Liver (tissue), 9 donors: ENCODE measurements around the gene LRIG1. TPM values are rescaled to one million over a fixed set of nuclear protein-coding genes. Genes with fewer than 3 reads are reported as not detected.

ENCODE experiments used
- DNase-seq: peaks from one replicate; pipeline ENCODE4 v3.0.0-alpha.2; 2017; ENCODE audit warnings: low spot score
- H3K27ac ChIP-seq, 2 donors: one replicate each; pipeline ENCODE4 v1.7.0; 2013; ENCODE audit warnings: inconsistent platforms in 2 of 2, low read length in 2 of 2, control low read depth in 1 of 2, low read depth in 1 of 2, mild to moderate bottlenecking in 1 of 2
- H3K27me3 ChIP-seq, 4 donors: one replicate each; pipeline versions ENCODE4 v1.6.1 to v1.7.0; 2013; ENCODE audit warnings: low read length in 3 of 4, inconsistent platforms in 1 of 4, mild to moderate bottlenecking in 1 of 4, moderate library complexity in 1 of 4; ENCODE audit not compliant: control insufficient read depth in 4 of 4, insufficient read depth in 4 of 4
- H3K36me3 ChIP-seq, 4 donors: one replicate each; pipeline versions ENCODE4 v1.6.1 to v1.7.0; 2013; ENCODE audit warnings: low read length in 3 of 4, mild to moderate bottlenecking in 3 of 4, low read depth in 1 of 4, moderate library complexity in 1 of 4; ENCODE audit not compliant: control insufficient read depth in 4 of 4, insufficient read depth in 3 of 4
- H3K4me1 ChIP-seq, 4 donors: one replicate each; pipeline versions ENCODE4 v1.6.1 to v1.7.0; 2013; ENCODE audit warnings: low read length in 3 of 4, mild to moderate bottlenecking in 3 of 4, moderate library complexity in 1 of 4; ENCODE audit not compliant: control insufficient read depth in 4 of 4, insufficient read depth in 4 of 4
- H3K4me3 ChIP-seq, 3 donors: one replicate each; pipeline versions ENCODE4 v1.6.1 to v1.7.0; 2013; ENCODE audit warnings: low read length in 3 of 3, control low read depth in 1 of 3, low read depth in 1 of 3, mild to moderate bottlenecking in 1 of 3
- H3K9ac ChIP-seq, 2 donors: one replicate each; pipeline ENCODE4 v1.7.0; 2013; ENCODE audit warnings: low read length in 2 of 2, mild to moderate bottlenecking in 2 of 2, moderate library complexity in 2 of 2, control low read depth in 1 of 2, low read depth in 1 of 2
- H3K9me3 ChIP-seq, 4 donors: one replicate each; pipeline versions ENCODE4 v1.6.1 to v1.7.0; 2013; ENCODE audit warnings: low read length in 3 of 4; ENCODE audit not compliant: control insufficient read depth in 4 of 4
- CTCF ChIP-seq: fragments of 150-350 bp; IDR thresholded peaks from 2 replicates; pipeline ENCODE4 v1.5.1; 2017; ENCODE audit warnings: improper control_type of control experiment, low read depth, low read length; ENCODE audit not compliant: missing input control
- EGR1 ChIP-seq, 2 donors: IDR thresholded peaks; 2 replicates each; pipeline ENCODE4 v1.6.1; 2016 to 2018; ENCODE audit warnings: antibody characterized with exemption in 2 of 2, low read depth in 2 of 2
- FOXA1 ChIP-seq: IDR thresholded peaks from 2 replicates; pipeline ENCODE4 v1.6.1; 2016; ENCODE audit warnings: antibody characterized with exemption
- FOXA2 ChIP-seq: IDR thresholded peaks from 2 replicates; pipeline ENCODE4 v1.6.1; 2016; ENCODE audit warnings: antibody characterized with exemption
- GABPA ChIP-seq, 2 donors: IDR thresholded peaks in 1 of 2; conservative IDR thresholded peaks in 1 of 2; 2 replicates each; pipeline ENCODE4 v1.6.1; 2016; ENCODE audit warnings: antibody characterized with exemption in 2 of 2, mild to moderate bottlenecking in 1 of 2, moderate library complexity in 1 of 2
- HNF4A ChIP-seq, 2 donors: conservative IDR thresholded peaks; 2 replicates each; pipeline ENCODE4 v1.6.1; 2016; ENCODE audit warnings: antibody characterized with exemption in 2 of 2, mild to moderate bottlenecking in 2 of 2
- HNF4G ChIP-seq: IDR thresholded peaks from 2 replicates; pipeline ENCODE4 v1.6.1; 2016; ENCODE audit warnings: antibody characterized with exemption
- JUND ChIP-seq, 2 donors: IDR thresholded peaks; 2 replicates each; pipeline ENCODE4 v1.6.1; 2016; ENCODE audit warnings: antibody characterized with exemption in 2 of 2
- NR2F2 ChIP-seq: IDR thresholded peaks from 2 replicates; pipeline ENCODE4 v1.6.1; 2016; ENCODE audit warnings: antibody characterized with exemption
- RAD21 ChIP-seq, 2 donors: IDR thresholded peaks; 2 replicates each; pipeline ENCODE4 v1.6.1; 2016; ENCODE audit warnings: antibody characterized with exemption in 2 of 2, mild to moderate bottlenecking in 2 of 2
- REST ChIP-seq: IDR thresholded peaks from 2 replicates; pipeline ENCODE4 v1.6.1; 2016; ENCODE audit warnings: antibody characterized with exemption, mild to moderate bottlenecking
- RXRA ChIP-seq, 2 donors: IDR thresholded peaks; 2 replicates each; pipeline ENCODE4 v1.6.1; 2017 to 2018; ENCODE audit warnings: antibody characterized with exemption in 2 of 2, mild to moderate bottlenecking in 1 of 2
- SP1 ChIP-seq: IDR thresholded peaks from 2 replicates; pipeline ENCODE4 v1.6.1; 2018; ENCODE audit warnings: antibody characterized with exemption, mild to moderate bottlenecking
- TAF1 ChIP-seq: conservative IDR thresholded peaks from 2 replicates; pipeline ENCODE4 v1.6.1; 2016; ENCODE audit warnings: antibody characterized with exemption, mild to moderate bottlenecking
- YY1 ChIP-seq: IDR thresholded peaks from 2 replicates; pipeline ENCODE4 v1.6.1; 2016; ENCODE audit warnings: antibody characterized with exemption, mild to moderate bottlenecking
- ZBTB33 ChIP-seq: IDR thresholded peaks from 2 replicates; pipeline ENCODE4 v1.6.1; 2016; ENCODE audit warnings: antibody characterized with exemption
- WGBS: extraction: QIAGEN DNeasy Blood & Tissue Kit; methylation state at CpG from one replicate; pipeline ENCODE4 v1.1.7; 2013; 5-methylcytosine and 5-hydroxymethylcytosine counted together
- polyA plus RNA-seq, 2 donors: library from polyadenylated mRNA; stranded (reverse) in 1 of 2; unstranded in 1 of 2; fragments of 200-250 nt in 1 of 2; fragments of >200 nt in 1 of 2; fragmentation: Nextera tagmentation in 1 of 2; extraction: Ambion mirVana in 1 of 2; gene quantifications; one replicate each; pipeline versions ENCODE4 v1.2.1 to v1.2.3, GENCODE V29; 2013 to 2015
- total RNA-seq, 2 donors: library from RNA; depleted of rRNA; stranded (reverse); fragments of >200 nt; gene quantifications; one replicate each; pipeline ENCODE4 v1.2.3, GENCODE V29; 2014
- TF ChIP-seq, protein P1 (sequence below): IDR thresholded peaks from 2 replicates; pipeline ENCODE4 v1.6.1; 2016; ENCODE audit warnings: antibody characterized with exemption
- TF ChIP-seq, protein P2 (sequence below): IDR thresholded peaks from 2 replicates; pipeline ENCODE4 v1.6.1; 2016; ENCODE audit warnings: antibody characterized with exemption
- donor health status: healthy.
- donor health status: healthy.
- donor health status: healthy.
- donor health status: healthy.
- donor health status: healthy.

The LRIG1 gene
- total and polyA plus RNA-seq, 4 donors = 9.4 to 48.9 (median 12.9) TPM

GRCh38 chr3:66451766-66452165, 49.1 kb downstream of the LRIG1 start:
- Histone ChIP-seq H3K27me3 (no peaks in the 10 kb centered on the region), H3K9me3 (no peaks in the 10 kb centered on the region), H3K4me1 (peaks cover 6 to 55% (median 48%) of the 10 kb centered on the region in 4 donors), H3K4me3 (no peak overlapping the region), H3K36me3 (peaks cover 0 to 5% (median under 1%) of the 10 kb centered on the region in 4 donors), H3K27ac (no peak overlapping the region), H3K9ac (no peak overlapping the region)
- WGBS = 91% methylated on average over 6 of the region's 6 CpGs
- TF ChIP-seq JUND (IDR thresholded peaks at IDR 0.05) (no peak), CTCF (no peak), SP1 (no peak), RXRA (IDR thresholded peaks at IDR 0.05) (no peak), HNF4G (no peak), HNF4A (conservative IDR thresholded peaks at IDR 0.05) (no peak), FOXA1 (no peak), GABPA (IDR thresholded peaks at IDR 0.05 in 1 of 2, conservative IDR thresholded peaks at IDR 0.05 in 1 of 2) (no peak), ZBTB33 (no peak), YY1 (no peak), FOXA2 (no peak), EGR1 (IDR thresholded peaks at IDR 0.05; ENCODE audit: low read depth in 2 of 2) (no peak), TAF1 (no peak), NR2F2 (no peak), REST (no peak), RAD21 (IDR thresholded peaks at IDR 0.05) (no peak)
- TF ChIP-seq, protein P1, sequence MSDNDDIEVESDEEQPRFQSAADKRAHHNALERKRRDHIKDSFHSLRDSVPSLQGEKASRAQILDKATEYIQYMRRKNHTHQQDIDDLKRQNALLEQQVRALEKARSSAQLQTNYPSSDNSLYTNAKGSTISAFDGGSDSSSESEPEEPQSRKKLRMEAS = no peak
- TF ChIP-seq, protein P2, sequence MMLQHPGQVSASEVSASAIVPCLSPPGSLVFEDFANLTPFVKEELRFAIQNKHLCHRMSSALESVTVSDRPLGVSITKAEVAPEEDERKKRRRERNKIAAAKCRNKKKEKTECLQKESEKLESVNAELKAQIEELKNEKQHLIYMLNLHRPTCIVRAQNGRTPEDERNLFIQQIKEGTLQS = no peak
- DNase-seq = no peak
